ENCODE data around the gene ASMTL. TPM values are rescaled to one million over a fixed set of nuclear protein-coding genes. Genes with fewer than 3 reads are reported as not detected.

Gene ASMTL
- total RNA-seq, 4 donors from 2014 or later = 29.7 to 56.1 (median 42.4) TPM

DNA sequence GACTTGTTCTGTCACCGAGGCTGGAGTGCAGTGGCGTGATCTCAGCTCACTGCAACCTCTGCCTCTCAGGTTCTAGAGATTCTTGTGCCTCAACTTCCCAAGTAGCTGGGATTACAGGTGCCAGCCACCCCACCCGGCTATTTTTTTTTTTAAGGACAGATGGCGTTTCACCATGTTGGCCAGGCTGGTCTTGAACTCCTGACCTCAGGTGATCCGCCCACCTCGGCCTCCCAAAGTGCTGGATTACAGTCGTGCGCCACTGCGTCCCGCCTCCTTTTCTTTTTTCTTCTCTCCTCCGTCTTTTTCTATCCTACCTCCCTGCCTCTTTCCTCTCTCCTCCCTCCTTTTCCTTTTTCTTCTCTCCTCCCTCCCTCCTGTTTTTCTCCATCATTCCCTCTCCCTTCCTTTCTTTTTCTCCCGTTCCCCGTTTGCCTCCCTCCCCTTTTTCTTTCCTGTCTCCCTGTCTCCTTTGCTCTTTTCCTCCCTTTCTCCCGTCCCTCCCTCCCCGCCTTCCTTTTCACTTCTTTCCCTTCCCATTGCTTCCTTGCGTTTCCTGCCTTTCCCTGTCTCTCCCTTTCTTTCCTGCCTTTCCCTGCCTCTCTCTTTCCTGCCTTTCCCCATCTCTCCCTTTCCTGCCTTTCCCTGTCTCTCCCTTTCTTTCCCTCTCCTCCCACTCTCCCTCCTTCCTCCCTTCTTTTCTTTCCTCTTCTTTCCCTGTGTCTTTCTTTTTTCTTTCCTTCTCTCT, 58.7 kb downstream of the ASMTL start:
- Histone ChIP-seq H3K27me3 (no peaks in the 10 kb centered on the region), H3K4me1 (peaks cover 31 to 33% of the 10 kb centered on the region in 2 donors), H3K27ac (peak overlapping the region; percentile 18 to 99 (median 51)), H3K9me3 (no peaks in the 10 kb centered on the region), H3K36me3 (peaks cover 14 to 17% of the 10 kb centered on the region in 2 donors), H3K4me3 (replicated peaks in 1 of 3) (no peak overlapping the region)
- DNase-seq = no peak
- intact Hi-C loops (cut with DNase I) = loop anchor here (10.0 kb wide), 1 partner anchor 201 kb away; the partner anchor contains the start of gene AKAP17A
- no peak for TF ChIP-seq POLR2A (IDR thresholded peaks at IDR 0.05)
- TF ChIP-seq, protein P1, sequence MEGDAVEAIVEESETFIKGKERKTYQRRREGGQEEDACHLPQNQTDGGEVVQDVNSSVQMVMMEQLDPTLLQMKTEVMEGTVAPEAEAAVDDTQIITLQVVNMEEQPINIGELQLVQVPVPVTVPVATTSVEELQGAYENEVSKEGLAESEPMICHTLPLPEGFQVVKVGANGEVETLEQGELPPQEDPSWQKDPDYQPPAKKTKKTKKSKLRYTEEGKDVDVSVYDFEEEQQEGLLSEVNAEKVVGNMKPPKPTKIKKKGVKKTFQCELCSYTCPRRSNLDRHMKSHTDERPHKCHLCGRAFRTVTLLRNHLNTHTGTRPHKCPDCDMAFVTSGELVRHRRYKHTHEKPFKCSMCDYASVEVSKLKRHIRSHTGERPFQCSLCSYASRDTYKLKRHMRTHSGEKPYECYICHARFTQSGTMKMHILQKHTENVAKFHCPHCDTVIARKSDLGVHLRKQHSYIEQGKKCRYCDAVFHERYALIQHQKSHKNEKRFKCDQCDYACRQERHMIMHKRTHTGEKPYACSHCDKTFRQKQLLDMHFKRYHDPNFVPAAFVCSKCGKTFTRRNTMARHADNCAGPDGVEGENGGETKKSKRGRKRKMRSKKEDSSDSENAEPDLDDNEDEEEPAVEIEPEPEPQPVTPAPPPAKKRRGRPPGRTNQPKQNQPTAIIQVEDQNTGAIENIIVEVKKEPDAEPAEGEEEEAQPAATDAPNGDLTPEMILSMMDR (IDR thresholded peaks at IDR 0.05) = no peak
- 56 to 71% methylated on average over 16 of the region's 16 CpGs for WGBS, 2 donors

DNA sequence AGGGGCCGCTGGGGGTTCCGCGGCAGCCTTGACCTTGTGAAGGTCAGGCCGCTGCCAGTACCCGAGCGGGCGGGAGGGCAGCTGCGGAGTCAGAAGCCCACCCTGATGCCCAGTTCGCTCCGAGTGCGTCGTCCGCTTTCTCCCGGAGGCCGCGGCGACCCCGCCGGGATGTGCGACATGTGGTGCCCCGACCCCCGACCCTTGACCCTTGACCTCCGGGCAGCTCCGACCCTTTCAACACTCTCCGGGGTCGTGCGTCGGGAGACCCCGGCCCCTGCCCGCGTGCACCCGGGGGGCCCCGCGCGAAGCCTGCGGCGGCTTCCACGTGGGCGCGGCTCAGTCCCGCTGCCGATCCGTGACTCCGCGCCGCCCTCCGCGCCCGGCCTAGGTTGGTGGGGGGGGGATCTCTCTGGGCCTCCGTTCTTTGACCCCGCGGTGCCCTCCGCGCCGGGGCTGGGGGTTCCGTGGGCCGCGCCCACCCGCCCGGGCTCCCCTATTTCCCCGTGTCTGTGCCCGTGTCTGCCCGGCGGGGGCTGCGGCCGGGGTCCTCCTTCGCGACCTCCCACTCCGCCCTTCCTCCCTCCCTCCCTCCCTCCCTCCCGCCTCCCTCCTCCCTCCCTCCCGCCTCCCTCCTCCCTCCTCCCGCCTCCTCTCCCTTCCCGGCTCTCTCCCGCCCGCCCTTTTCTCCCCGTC, 60.2 kb downstream of the ASMTL start:
- intact Hi-C loops (cut with DNase I) = loop anchor here (10.0 kb wide), 1 partner anchor 202 kb away; the partner anchor contains the start of gene AKAP17A
- peaks cover 29 to 32% of the 10 kb centered on the region in 2 donors for H3K36me3 ChIP-seq
- 0% methylated on average over 2 to 5 of the region's 76 CpGs for WGBS, 2 donors
- H3K9me3 ChIP-seq = no peaks in the 10 kb centered on the region
- no peaks in the 10 kb centered on the region for H3K27me3 ChIP-seq
- H3K4me3 ChIP-seq (replicated peaks in 1 of 3) = peak overlapping the region; percentile 27 to 95 (median 94)
- peaks cover 33 to 39% of the 10 kb centered on the region in 2 donors for H3K4me1 ChIP-seq
- peak overlapping the region; percentile 95 to 99 (median 98) for H3K27ac ChIP-seq
- peak; percentile 25 to 30 for TF ChIP-seq POLR2A (IDR thresholded peaks at IDR 0.05)
- TF ChIP-seq, protein P1 (IDR thresholded peaks at IDR 0.05) = no peak
- peak; percentile 75 to 80 for DNase-seq

DNA sequence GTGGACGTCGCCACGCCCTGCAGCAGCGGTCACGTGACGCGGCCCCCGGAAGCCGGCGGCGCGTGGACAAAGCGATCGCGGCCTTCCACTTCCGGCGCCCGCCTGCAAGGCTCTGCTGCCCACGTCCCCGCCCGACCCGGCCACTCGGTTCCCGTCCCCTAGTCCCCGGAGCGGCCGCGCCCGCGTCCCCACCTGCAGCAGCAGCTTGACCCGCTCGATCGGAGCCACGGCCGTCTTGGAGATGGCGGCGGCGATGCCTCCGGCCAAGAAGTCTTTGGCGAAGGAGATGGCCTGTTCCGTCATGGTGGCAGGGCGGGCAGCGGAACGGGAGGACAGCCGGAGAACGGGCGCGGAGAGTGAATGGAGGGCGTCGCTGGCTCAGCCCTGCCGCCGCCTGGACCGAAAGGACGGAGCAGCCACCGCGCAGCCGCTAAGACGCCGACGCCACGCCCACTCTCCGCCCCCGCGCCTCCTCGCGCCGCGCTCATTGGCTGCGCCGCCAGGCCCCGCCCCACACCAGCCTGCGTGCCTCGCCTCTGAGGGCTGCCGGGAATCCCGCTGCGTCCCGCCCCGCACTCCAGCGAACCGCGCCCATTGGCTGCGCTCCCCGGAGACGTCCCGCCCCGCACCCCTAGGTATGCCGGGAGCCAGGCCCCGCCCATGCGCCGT, 60.9 kb downstream of the ASMTL start, which contains the start of gene SLC25A6:
SLC25A6 (minus strand) TSS at position 407 of the 669 bp plus-strand sequence; CDS start at position 303, 104 bp downstream.
- H3K36me3 ChIP-seq = peaks cover 36 to 39% of the 10 kb centered on the region in 2 donors
- H3K4me1 ChIP-seq = peaks cover 33 to 39% of the 10 kb centered on the region in 2 donors
- DNase-seq = peak; percentile 99
- peak within 1 kb of the TSS; percentile 90 to 98 (median 97) for H3K4me3 ChIP-seq (replicated peaks in 1 of 3)
- intact Hi-C loops (cut with DNase I) = loop anchor here (10.0 kb wide), 1 partner anchor 203 kb away; the partner anchor contains the start of gene AKAP17A
- 0% methylated on average over 4 of the region's 90 CpGs for WGBS, 2 donors
- peak within 1 kb of the TSS; percentile 95 to 99 (median 98) for H3K27ac ChIP-seq
- TF ChIP-seq POLR2A (IDR thresholded peaks at IDR 0.05) = peak; percentile 69 to 95
- TF ChIP-seq, protein P1 (IDR thresholded peaks at IDR 0.05) = peak in 2 of 6 experiments; percentile 19 to 43
- no peaks in the 10 kb centered on the region for H3K9me3 ChIP-seq
- H3K27me3 ChIP-seq = no peaks in the 10 kb centered on the region

DNA sequence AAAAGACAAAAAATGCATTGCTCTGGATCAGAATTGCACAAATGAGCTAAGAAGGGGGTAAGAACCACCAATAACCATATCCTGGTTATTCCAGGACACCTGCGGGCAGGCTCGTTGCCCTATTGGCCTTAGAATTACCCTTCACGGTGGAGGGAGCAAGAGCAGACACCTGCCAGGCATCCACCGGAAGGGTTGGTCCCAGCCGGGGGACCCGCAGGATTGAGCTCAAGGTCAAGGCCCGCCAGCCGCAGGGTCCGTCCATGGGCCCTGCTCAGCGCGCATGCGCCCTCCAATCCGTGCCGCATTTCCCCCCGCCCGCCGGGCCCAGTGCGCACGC, 61.4 kb downstream of the ASMTL start:
- DNase-seq = no peak
- H3K4me3 ChIP-seq (replicated peaks in 1 of 3) = peak overlapping the region; percentile 90 to 98 (median 97)
- no peaks in the 10 kb centered on the region for H3K9me3 ChIP-seq
- H3K36me3 ChIP-seq = peaks cover 41 to 44% of the 10 kb centered on the region in 2 donors
- H3K27me3 ChIP-seq = no peaks in the 10 kb centered on the region
- no peak for TF ChIP-seq POLR2A (IDR thresholded peaks at IDR 0.05)
- TF ChIP-seq, protein P1 (IDR thresholded peaks at IDR 0.05) = no peak
- H3K27ac ChIP-seq = peak overlapping the region; percentile 84 to 98 (median 92)
- H3K4me1 ChIP-seq = peaks cover 33 to 39% of the 10 kb centered on the region in 2 donors
- intact Hi-C loops (cut with DNase I) = loop anchor here (10.0 kb wide), 1 partner anchor 203 kb away; the partner anchor contains the start of gene AKAP17A
- 0% methylated on average over 3 of the region's 19 CpGs; no CpG with 5 or more reads in 1 of the 2 donors for WGBS, 2 donors
